Glutamatergic neuron (in vitro differentiated cells): ENCODE measurements around the gene OLFML2A. TPM values are rescaled to one million over a fixed set of nuclear protein-coding genes. Genes with fewer than 3 reads are reported as not detected.
"Not testable (repeated sequence)": the region's sequence is repeated elsewhere in the genome, so short reads cannot be mapped to it uniquely, and the experiment has no call there.

Experiments used
- DNase-seq: peaks from one replicate; pipeline ENCODE4 v3.0.0; 2022
- H3K27ac Mint-ChIP-seq: one replicate; pipeline ENCODE4 v1.8.0; 2020; ENCODE audit warnings: mild to moderate bottlenecking, mixed read lengths, inconsistent platforms; ENCODE audit not compliant: unreplicated experiment
- H3K27me3 Mint-ChIP-seq: one replicate; pipeline ENCODE4 v1.8.0; 2020; ENCODE audit warnings: mild to moderate bottlenecking, moderate library complexity, mixed read lengths, inconsistent platforms; ENCODE audit not compliant: unreplicated experiment
- H3K36me3 Mint-ChIP-seq: one replicate; pipeline ENCODE4 v1.8.0; 2020; ENCODE audit warnings: mild to moderate bottlenecking, mixed read lengths, inconsistent platforms; ENCODE audit not compliant: unreplicated experiment
- H3K4me1 Mint-ChIP-seq: one replicate; pipeline ENCODE4 v1.8.0; 2020; ENCODE audit warnings: mild to moderate bottlenecking, low read depth, mixed read lengths, inconsistent platforms; ENCODE audit not compliant: unreplicated experiment
- H3K4me3 Mint-ChIP-seq: one replicate; pipeline ENCODE4 v1.8.0; 2020; ENCODE audit warnings: mild to moderate bottlenecking, mixed read lengths, inconsistent platforms; ENCODE audit not compliant: unreplicated experiment
- H3K9me3 Mint-ChIP-seq: one replicate; pipeline ENCODE4 v1.8.0; 2020; ENCODE audit warnings: mild to moderate bottlenecking, moderate library complexity, mixed read lengths, inconsistent platforms; ENCODE audit not compliant: unreplicated experiment
- total RNA-seq: library from RNA; stranded (reverse); fragmentation: NEBNext Ultra II Directional; extraction: Animal tissue kit (Norgen Biotek cat#: 25700); gene quantifications from one replicate; pipeline ENCODE4 v1.2.1, GENCODE V29; 2021; ENCODE audit not compliant: unreplicated experiment
- TF ChIP-seq, protein P1 (sequence below): fragments of 200-600 bp; sonication (generic); IDR thresholded peaks from one replicate; pipeline ENCODE4 v1.5.0; 2021; ENCODE audit not compliant: partially characterized antibody, unreplicated experiment

The OLFML2A gene
- total RNA-seq, 1 donor from 2014 or later, result not detected

DNA sequence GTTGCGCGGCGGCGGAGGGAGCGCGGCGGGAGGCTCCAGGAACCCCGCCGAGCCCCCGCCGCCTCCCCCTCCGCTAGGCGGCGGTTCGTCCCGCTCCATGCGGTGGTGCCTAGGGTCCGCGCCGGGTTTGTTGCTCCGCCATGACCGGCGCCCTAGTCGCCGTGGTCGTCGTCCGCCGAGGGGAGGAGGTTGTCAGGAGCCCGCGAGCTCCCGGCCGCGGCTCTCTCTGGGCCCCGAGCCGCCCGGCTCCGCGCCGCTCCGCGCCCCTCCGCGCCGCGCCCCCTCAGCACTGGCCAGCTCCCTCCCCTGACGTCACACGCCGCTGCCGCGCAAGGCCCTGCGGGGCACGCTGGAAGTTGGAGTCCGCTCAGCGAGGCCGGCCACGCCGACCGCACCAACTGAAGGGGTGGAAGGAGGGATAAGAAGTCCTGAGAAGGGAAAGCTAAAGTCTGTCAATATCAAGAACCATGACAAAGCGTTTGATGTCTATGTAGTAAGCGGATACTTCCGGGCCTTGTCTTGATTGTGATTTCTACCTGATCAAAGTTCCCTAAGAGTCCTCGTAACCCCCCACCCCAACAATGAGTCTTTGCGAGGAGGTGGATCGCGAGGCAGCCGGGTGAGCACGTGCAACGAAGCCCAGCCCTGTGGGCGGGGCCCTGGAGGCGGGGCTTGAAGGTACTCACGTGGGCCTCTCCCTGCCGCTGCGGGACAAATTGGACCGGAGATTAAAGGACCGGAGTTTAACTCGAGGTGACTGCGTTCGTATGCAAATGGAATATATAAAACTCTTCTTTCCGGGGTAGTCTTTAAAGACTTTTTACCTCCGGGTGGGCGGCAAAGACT lies 5.7 kb upstream of the OLFML2A start, which contains the start of gene NR6A1:
Gene NR6A1, minus strand, starts transcription at position 291 of the 846 bp plus-strand sequence.
- peaks cover 20% of the 10 kb centered on the region for H3K9me3 Mint-ChIP-seq
- H3K27me3 Mint-ChIP-seq, result peaks cover 23% of the 10 kb centered on the region
- H3K4me1 Mint-ChIP-seq, result peaks cover 11% of the 10 kb centered on the region
- H3K4me3 Mint-ChIP-seq, result peak within 1 kb of the TSS; percentile 90
- TF ChIP-seq, protein P1, sequence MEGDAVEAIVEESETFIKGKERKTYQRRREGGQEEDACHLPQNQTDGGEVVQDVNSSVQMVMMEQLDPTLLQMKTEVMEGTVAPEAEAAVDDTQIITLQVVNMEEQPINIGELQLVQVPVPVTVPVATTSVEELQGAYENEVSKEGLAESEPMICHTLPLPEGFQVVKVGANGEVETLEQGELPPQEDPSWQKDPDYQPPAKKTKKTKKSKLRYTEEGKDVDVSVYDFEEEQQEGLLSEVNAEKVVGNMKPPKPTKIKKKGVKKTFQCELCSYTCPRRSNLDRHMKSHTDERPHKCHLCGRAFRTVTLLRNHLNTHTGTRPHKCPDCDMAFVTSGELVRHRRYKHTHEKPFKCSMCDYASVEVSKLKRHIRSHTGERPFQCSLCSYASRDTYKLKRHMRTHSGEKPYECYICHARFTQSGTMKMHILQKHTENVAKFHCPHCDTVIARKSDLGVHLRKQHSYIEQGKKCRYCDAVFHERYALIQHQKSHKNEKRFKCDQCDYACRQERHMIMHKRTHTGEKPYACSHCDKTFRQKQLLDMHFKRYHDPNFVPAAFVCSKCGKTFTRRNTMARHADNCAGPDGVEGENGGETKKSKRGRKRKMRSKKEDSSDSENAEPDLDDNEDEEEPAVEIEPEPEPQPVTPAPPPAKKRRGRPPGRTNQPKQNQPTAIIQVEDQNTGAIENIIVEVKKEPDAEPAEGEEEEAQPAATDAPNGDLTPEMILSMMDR, result peak; percentile 48
- peak; percentile 98 for DNase-seq
- peak within 1 kb of the TSS; percentile 94 for H3K27ac Mint-ChIP-seq
- no peaks in the 10 kb centered on the region for H3K36me3 Mint-ChIP-seq

DNA sequence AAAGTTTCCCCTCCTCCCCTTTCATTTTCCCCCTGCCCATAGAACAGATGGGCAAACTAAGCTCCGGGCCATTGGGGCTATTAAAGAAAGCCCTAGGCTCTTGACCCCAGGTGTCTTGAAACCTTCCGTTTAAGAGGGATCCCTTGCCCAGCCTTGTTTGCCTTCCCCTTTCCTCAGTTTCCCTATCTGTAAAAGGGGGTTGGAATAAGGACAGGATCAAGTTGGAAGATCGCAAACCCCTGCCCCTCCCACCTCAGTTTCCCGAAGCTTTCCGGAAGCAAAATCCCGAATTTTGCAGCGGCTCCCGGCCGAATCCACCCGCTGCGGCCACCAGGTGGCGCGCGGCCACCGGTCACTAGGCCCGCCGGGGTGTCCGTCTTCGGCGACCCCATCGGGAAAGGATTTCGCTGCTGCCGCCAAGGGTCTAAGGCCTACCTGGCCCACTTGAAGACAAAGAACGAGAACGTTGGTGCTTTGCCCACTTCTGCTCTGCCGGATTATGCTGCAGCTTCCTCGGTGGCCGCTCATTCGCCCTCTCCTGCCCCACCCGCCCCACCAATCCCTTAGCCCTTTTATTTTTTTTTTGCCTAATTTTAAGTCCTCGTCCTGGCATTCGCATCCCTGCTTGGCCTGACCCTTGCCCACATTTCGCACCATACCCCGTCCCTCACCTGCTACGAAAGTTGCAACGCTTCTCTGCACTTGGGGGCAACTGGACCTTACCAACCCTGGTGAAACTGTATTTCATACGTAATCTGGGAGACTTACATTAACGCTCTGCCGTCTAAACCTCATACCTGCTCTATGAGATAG lies 4.9 kb upstream of the OLFML2A start:
- peaks cover 9% of the 10 kb centered on the region for H3K4me1 Mint-ChIP-seq
- TF ChIP-seq, protein P1, result peak; percentile 98
- peak overlapping the region; percentile 90 for H3K4me3 Mint-ChIP-seq
- DNase-seq, result peak; percentile 85
- no peaks in the 10 kb centered on the region for H3K36me3 Mint-ChIP-seq
- peaks cover 23% of the 10 kb centered on the region for H3K9me3 Mint-ChIP-seq
- H3K27me3 Mint-ChIP-seq, result peaks cover 27% of the 10 kb centered on the region
- H3K27ac Mint-ChIP-seq, result no peak overlapping the region

DNA sequence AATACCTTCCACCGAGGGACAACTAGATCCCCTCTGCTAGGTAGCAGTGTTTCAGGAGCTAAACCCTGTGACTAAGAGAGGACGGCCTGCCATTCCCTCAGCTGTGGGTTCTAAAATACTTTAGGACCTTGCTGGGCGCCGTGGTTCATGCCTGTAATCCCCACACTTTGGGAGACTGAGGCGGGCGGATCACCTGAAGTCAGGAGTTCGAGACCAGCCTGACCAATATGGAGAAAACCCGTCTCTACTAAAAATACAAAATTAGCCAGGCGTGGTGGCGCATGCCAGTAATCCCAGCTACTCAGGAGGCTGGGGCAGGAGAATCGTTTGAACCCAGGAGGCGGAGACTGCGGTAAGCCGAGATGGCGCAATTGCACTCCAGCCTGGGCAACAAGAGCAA lies 4.1 kb upstream of the OLFML2A start:
- H3K36me3 Mint-ChIP-seq, DNase-seq, H3K27ac Mint-ChIP-seq, H3K4me1 Mint-ChIP-seq: not testable (repeated sequence)
- Mint-ChIP-seq H3K4me3 (peak overlapping the region; percentile 59), H3K9me3 (peaks cover 24% of the 10 kb centered on the region), H3K27me3 (peaks cover 27% of the 10 kb centered on the region)

DNA sequence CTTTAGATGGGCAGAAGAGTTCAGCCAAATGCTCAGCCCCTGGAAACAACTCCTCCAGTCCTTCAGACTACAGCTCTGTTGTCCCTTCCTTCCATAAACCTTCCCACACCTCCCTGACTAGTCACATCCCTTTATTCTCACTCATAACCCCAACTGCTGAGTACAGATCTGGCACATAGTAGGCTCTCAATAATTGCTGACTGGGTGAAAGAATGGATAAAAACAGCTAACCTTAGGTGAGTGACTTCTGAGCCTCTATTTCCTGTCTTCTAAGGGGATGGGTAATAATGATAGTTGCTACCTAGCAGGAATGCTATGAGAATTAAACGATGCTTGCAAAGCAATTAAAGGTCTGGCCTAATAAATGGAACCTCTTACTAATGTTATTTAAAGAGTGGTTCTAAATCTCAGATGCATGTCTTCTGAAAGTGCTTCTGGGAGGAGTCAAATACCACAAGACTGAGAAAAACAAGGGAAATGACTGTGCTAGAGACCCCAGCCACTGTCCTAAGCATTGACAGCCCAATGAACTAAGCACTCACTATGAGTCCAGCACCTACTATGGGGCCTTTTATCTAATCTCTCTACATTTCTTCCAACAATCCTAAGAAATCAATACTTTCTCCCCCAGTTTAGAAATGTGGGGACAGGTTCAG lies 3.3 kb upstream of the OLFML2A start:
- H3K4me3 Mint-ChIP-seq, result no peak overlapping the region
- H3K27me3 Mint-ChIP-seq, result peaks cover 23% of the 10 kb centered on the region

More for the DNA sequence above, 3.3 kb upstream of the OLFML2A start:
- H3K9me3 Mint-ChIP-seq, result peaks cover 24% of the 10 kb centered on the region
- DNase-seq, result no peak
- H3K4me1 Mint-ChIP-seq, result peaks cover 9% of the 10 kb centered on the region
- no peak overlapping the region for H3K27ac Mint-ChIP-seq
- H3K36me3 Mint-ChIP-seq, result no peaks in the 10 kb centered on the region
- TF ChIP-seq, protein P1, result no peak
